GM21619 (cell line): ENCODE results near the gene GCC2.
"Not testable (repeated sequence)": the region's sequence is repeated elsewhere in the genome, so short reads cannot be mapped to it uniquely, and the experiment has no call there.

Experiments used
- ATAC-seq: cut with Tn5 transposase; IDR thresholded peaks from one replicate; pipeline ENCODE4 v1.9.1; 2021; ENCODE audit not compliant: unreplicated experiment

GCC2 gene

DNA sequence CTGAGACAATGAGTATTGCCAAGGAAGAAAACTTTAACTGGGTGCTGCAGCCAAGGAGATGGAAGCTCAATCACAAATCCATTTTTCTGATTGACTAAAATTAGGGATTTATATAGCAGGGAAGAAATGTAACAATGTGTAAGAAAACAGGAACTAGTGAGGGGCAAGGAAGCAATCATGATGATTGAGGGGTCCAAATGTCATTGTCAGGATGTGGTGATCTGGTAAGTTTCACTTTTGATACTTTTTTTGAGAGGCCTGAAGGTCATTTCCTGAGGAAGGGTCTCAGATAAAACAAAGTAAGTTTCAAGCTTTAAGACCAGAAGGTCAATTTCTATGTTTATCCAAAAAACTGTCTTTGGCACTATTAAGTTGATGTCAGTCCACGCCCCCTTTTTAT lies 12.0 kb upstream of the GCC2 start:
- no peak for ATAC-seq

- no peak for ATAC-seq
Measured at GRCh38 chr2:108441712-108442111, 7.3 kb upstream of the GCC2 start.

GRCh38 chr2:108444941-108445840 lies 3.8 kb upstream of the GCC2 start:
- ATAC-seq = no peak

GRCh38 chr2:108446703-108447102 lies 2.3 kb upstream of the GCC2 start:
- no peak for ATAC-seq

DNA sequence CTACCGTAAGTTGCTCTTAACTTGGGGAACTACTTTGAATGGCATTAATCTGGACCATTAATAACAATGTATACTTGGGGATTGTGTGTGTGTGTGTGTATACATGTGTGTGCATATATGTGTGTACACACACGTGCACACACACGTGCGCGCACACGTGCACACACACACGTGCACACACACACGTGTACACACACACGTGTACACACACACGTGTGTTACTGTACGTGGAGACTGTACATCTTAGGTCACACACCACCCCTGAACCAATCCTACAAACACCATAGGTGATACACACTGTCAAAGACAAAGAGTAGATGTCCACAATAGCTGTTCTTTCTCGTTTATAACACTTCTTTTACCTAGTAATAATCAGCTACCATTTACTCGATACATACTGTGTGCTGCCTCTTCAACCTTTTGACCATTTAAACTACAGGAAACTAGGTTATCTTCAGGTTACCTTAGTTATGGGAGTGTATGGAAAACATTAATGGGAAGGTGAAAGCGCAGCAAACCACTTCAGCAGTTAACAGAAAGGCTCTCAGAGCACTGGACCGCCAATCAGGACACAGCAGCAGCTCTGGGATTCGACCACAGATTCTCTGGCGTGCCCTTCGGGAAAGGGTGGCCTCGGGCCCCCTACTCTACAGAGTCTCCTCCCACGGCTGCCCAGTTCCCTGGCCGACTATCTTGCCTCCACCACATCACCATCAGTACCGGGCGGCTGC lies 894 bp upstream of the GCC2 start:
- no peak for ATAC-seq

- ATAC-seq = peak; percentile 35
Measured at GRCh38 chr2:108449410-108450130, 564 bp downstream of the GCC2 start.

DNA sequence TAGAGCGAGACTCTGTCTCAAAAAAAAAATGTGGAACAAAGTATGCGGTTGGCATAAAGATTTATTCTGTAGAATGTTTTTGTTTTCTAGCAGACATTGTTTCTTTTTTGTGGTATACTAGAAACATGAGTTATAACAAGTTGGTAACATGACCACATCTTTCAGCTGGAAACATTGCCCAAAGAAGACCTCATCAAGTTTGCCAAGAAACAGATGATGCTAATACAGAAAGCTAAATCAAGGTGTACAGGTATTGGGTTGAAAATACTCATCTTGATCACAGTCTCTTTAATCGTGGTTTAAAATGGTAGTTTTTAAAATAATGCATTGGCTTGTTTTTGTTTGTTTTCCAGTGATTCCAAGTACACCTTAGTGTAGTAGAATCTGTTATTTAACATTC lies 1.9 kb downstream of the GCC2 start:
- ATAC-seq = no peak

DNA sequence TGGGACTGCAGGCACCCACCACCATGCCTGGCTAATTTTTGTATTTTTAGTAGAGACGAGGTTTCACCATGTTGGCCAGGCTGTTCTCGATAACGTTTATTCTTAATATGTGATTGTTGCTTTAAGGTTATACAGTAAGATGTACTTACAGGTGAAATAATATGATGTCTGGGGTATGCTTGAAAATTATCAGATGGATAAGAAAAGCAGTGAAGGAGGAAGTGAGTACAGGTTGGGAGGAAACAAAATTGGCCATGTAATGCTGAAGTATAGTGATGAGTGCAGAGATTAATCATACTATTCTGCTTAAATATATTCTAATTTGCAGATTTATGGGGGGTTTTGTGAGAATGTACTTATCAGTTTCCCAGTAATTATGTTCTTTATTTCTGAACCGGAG lies 3.0 kb downstream of the GCC2 start:
- ATAC-seq = no peak

DNA sequence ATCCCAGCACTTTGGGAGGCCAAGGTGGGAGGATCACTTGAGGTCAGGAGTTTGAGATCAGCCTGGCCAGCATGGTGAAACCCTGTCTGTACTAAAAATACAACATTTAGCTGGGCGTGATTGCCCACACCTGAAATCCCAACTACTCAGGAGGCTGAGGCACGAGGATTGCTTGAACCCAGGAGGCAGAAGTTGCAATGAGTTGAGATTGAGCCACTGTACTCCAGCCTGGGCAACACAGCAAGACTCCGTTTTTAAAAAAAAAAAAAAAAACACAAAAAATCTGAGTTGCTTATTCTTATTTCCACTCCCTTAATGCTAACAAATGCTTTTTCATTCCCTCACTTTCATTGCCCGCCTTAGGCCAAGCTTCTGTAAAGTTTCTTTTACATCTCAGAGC lies 4.5 kb downstream of the GCC2 start:
- ATAC-seq = not testable (repeated sequence)

- ATAC-seq = no peak
Measured at GRCh38 chr2:108454440-108454839, 5.4 kb downstream of the GCC2 start.

- no peak for ATAC-seq
Measured at GRCh38 chr2:108455571-108455970, 6.6 kb downstream of the GCC2 start.

GRCh38 chr2:108458082-108458481 lies 9.1 kb downstream of the GCC2 start:
- ATAC-seq = no peak

- no peak for ATAC-seq
Measured at GRCh38 chr2:108459441-108459840, 10.4 kb downstream of the GCC2 start.

DNA sequence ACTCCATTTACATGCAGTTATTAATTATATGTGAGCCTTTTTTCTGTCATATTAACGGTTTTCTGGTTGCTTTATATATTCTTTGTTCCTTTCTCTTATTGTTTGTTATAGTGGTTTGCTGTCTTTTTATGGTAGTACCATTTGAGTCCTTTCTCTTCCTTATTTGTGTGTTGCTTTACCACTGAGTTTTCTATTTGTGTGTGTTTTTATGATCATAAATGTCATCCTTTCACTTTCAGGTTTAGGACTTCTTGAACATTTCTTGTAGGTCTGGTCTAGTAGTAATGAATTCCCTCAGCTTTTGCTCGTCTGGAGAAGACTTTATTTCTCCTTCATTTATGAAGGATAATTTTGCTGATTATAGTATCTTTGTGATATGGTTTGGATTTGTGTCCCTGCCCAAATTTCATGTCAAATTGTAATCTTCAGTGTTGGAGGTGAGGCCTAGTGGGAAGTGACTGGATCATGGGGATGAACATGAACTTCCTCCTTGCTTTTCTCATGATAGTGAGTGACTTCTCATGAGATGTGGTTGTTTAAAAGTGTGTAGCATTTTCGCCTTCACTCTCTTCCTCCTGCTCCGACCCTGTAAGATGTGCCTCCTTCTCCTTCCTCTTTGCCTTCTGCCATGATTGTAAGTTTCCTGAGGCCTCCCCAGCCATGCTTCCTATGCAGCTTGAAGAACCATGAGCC lies 11.5 kb downstream of the GCC2 start:
- peak; percentile 84 for ATAC-seq

- ATAC-seq = no peak
Measured at GRCh38 chr2:108477099-108477498, 28.1 kb downstream of the GCC2 start.

DNA sequence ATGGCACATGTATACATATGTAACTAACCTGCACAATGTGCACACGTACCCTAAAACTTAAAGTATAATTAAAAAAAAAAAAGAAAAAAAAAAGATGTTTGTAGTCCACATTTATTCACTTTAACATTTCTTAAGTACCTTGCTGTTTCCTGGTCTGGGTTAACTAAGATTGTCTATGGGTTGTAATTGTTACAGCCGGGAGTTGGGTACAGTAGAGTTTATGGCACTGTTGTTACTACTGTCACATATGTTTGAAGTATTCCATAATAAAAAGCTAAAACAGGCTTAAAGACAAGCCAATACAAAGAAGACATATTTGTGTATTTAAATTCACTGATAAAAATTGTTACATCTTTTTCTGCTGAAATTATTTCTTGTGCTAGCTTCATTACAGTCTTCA lies 36.2 kb downstream of the GCC2 start:
- no peak for ATAC-seq

DNA sequence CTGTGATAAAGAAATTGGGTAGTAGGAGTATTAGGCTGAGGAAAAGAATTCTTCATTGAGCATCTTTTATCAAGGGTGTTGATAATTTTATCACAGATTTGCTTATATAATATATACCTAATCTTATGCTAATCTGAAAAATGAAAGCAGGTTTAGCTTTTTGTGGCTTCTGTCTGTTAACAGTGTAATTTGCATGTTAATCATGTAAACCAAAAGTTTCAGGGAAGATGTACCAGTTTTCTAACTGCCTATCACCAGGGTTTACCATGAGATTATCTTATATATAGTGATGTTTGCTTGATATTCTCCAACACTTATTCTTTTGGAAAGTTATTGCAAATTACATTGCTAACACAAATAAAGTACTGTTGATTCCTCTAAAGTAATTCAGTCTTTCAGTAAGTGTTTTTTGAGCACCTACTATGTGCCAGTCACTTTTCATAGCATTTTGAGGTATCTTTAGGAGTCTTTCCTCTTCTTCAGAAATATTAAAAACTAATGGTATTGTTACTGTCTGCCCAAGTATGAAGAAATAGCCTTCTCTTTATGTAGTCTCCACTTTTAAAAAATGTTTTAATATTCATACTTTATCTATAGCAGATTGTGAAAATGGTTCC lies 41.6 kb downstream of the GCC2 start:
- ATAC-seq = no peak

DNA sequence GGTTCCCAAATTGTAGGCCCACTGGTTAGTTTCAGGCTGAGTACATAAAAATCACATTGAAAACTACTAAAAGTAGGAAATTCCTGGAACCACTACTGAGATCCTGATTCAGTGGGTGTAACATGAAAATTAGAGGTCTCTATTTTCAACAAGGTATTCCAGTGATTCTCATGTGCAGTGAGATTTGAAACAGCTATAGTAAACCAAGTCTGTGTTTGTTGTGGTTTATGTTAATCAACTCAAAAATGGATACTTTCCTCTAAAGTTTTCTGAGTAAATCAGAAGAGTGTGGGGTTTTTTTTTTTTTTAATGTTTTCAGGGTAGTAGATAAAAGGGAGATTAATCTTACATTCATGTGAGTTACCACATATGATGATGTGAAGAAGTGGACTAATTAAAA lies 42.8 kb downstream of the GCC2 start:
- no peak for ATAC-seq

GRCh38 chr2:108492364-108492763 lies 43.4 kb downstream of the GCC2 start:
- ATAC-seq = no peak

DNA sequence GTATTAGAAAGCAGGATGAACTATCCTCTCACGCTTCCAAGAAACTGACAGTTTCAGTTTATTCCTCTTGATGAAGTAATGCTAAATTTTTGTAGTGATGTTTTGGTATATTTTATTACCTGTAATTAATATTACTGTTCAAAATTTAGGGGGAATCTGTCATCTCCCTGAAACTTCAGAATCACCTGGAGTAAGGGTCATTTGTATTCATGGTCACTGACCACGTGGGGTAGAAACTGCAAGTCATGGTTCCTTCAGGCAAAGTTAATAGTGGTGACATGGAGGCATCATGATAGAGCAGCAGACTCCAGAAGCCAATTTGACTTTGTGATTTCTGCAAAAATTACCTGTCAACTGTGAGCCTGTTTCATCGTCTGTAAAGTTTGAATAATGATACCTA lies 47.2 kb downstream of the GCC2 start:
- not testable (repeated sequence) for ATAC-seq

- ATAC-seq = not testable (repeated sequence)
Measured at GRCh38 chr2:108507620-108508019, 58.6 kb downstream of the GCC2 start.
